Mesodermal cell (in vitro differentiated cells): ENCODE results near the gene MRPS18A. TPM values are rescaled to one million over a fixed set of nuclear protein-coding genes. Genes with fewer than 3 reads are reported as not detected.

Experiments
- H3K27ac ChIP-seq: 2 replicates; pipeline ENCODE4 v1.7.0; 2013; ENCODE audit warnings: mild to moderate bottlenecking, low read depth, low read length, moderate library complexity; ENCODE audit not compliant: severe bottlenecking
- H3K36me3 ChIP-seq: 2 replicates; pipeline ENCODE4 v1.7.1; 2013; ENCODE audit warnings: mild to moderate bottlenecking, low read length, moderate library complexity; ENCODE audit not compliant: control insufficient read depth, insufficient read depth
- H3K4me1 ChIP-seq: one replicate; pipeline ENCODE4 v1.7.1; 2013; ENCODE audit warnings: mild to moderate bottlenecking, low read length; ENCODE audit not compliant: insufficient read depth, control insufficient read depth, poor library complexity, severe bottlenecking
- H3K4me3 ChIP-seq: 2 replicates; pipeline ENCODE4 v1.7.0; 2013; ENCODE audit warnings: low read length, control low read depth, mild to moderate bottlenecking; ENCODE audit not compliant: insufficient read depth, poor library complexity, severe bottlenecking; ENCODE audit errors: extremely low read depth
- H3K9me3 ChIP-seq: 2 replicates; pipeline ENCODE4 v1.7.1; 2013; ENCODE audit warnings: mild to moderate bottlenecking, low read length, moderate library complexity; ENCODE audit not compliant: control insufficient read depth
- WGBS, 2 experiments: methylation state at CpG; one replicate each; pipeline ENCODE4 v1.1.5; 2013; ENCODE audit warnings: missing lambda C conversion rate in 2 of 2; ENCODE audit not compliant: insufficient coverage in 2 of 2; 5-methylcytosine and 5-hydroxymethylcytosine counted together
- polyA plus RNA-seq, 2 experiments: library from polyadenylated mRNA; stranded (reverse); fragments of 50-300 nt; gene quantifications; one replicate each; pipeline ENCODE4 v1.2.3, GENCODE V29; 2013

Gene MRPS18A
- 55.4 TPM for polyA plus RNA-seq (2013, experiment 1 of 2)
- polyA plus RNA-seq (2013, experiment 2 of 2), result 48.1 TPM

GRCh38 chr6:43687437-43688347 is at the start of gene MRPS18A:
MRPS18A (minus strand) TSS chr6:43687791; CDS start chr6:43687779, 12 bp downstream.
- WGBS, 2 experiments, result 1 to 4% methylated on average over 25 to 26 of the region's 43 CpGs
- H3K27ac ChIP-seq, result peak within 1 kb of the TSS; percentile 76

GRCh38 chr6:43736844-43737243 is 49.3 kb upstream of the MRPS18A start:
- WGBS, 2 experiments, result no CpG with 5 or more reads among the region's 2 CpGs

More at GRCh38 chr6:43687437-43688347, at the start of gene MRPS18A:
- Histone ChIP-seq H3K4me1 (peaks cover 18% of the 10 kb centered on the region), H3K9me3 (no peaks in the 10 kb centered on the region), H3K36me3 (peaks cover 11% of the 10 kb centered on the region), H3K4me3 (peak within 1 kb of the TSS; percentile 97)

GRCh38 chr6:43736211-43736786 is 48.7 kb upstream of the MRPS18A start:
- H3K27ac ChIP-seq, result no peak overlapping the region
- 85 to 88% methylated on average over 1 to 2 of the region's 2 CpGs for WGBS, 2 experiments

More at GRCh38 chr6:43736844-43737243, 49.3 kb upstream of the MRPS18A start:
- Histone ChIP-seq H3K4me3 (no peak overlapping the region), H3K9me3 (no peaks in the 10 kb centered on the region), H3K4me1 (no peaks in the 10 kb centered on the region), H3K36me3 (no peaks in the 10 kb centered on the region), H3K27ac (no peak overlapping the region)

GRCh38 chr6:43735642-43736199 is 48.1 kb upstream of the MRPS18A start:
- H3K4me1 ChIP-seq, result no peaks in the 10 kb centered on the region
- 100% methylated on average over 1 of the region's 2 CpGs; no CpG with 5 or more reads in 1 of the 2 experiments for WGBS, 2 experiments
- no peak overlapping the region for H3K27ac ChIP-seq
- H3K4me3 ChIP-seq, result no peak overlapping the region
- peaks cover 4% of the 10 kb centered on the region for H3K9me3 ChIP-seq
- no peaks in the 10 kb centered on the region for H3K36me3 ChIP-seq

More at GRCh38 chr6:43736211-43736786, 48.7 kb upstream of the MRPS18A start:
- Histone ChIP-seq H3K4me1 (no peaks in the 10 kb centered on the region), H3K9me3 (peaks cover under 1% of the 10 kb centered on the region), H3K36me3 (no peaks in the 10 kb centered on the region), H3K4me3 (no peak overlapping the region)

- Histone ChIP-seq H3K4me1 (no peaks in the 10 kb centered on the region), H3K9me3 (peaks cover 4% of the 10 kb centered on the region), H3K36me3 (no peaks in the 10 kb centered on the region), H3K4me3 (no peak overlapping the region), H3K27ac (no peak overlapping the region)
- 83 to 85% methylated on average over 2 to 3 of the region's 3 CpGs for WGBS, 2 experiments
Observed at GRCh38 chr6:43734294-43734665, 46.7 kb upstream of the MRPS18A start.

- no peaks in the 10 kb centered on the region for H3K36me3 ChIP-seq
- 69 to 74% methylated on average over 4 to 6 of the region's 10 CpGs for WGBS, 2 experiments
Observed at GRCh38 chr6:43733471-43734293, 46.1 kb upstream of the MRPS18A start.

GRCh38 chr6:43730634-43731033 is 43.0 kb upstream of the MRPS18A start:
- Histone ChIP-seq H3K36me3 (no peaks in the 10 kb centered on the region), H3K4me3 (no peak overlapping the region), H3K27ac (no peak overlapping the region), H3K4me1 (no peaks in the 10 kb centered on the region), H3K9me3 (peaks cover 4% of the 10 kb centered on the region)

More at GRCh38 chr6:43733471-43734293, 46.1 kb upstream of the MRPS18A start:
- Histone ChIP-seq H3K4me1 (no peaks in the 10 kb centered on the region), H3K4me3 (no peak overlapping the region), H3K27ac (no peak overlapping the region), H3K9me3 (peaks cover 4% of the 10 kb centered on the region)

GRCh38 chr6:43729537-43729936 is 41.9 kb upstream of the MRPS18A start:
- H3K4me1 ChIP-seq, result no peaks in the 10 kb centered on the region
- H3K4me3 ChIP-seq, result no peak overlapping the region
- WGBS, 2 experiments, result 56% methylated on average over 1 of the region's 6 CpGs; no CpG with 5 or more reads in 1 of the 2 experiments
- H3K36me3 ChIP-seq, result no peaks in the 10 kb centered on the region
- no peak overlapping the region for H3K27ac ChIP-seq
- H3K9me3 ChIP-seq, result peaks cover 4% of the 10 kb centered on the region

GRCh38 chr6:43728586-43728985 is 41.0 kb upstream of the MRPS18A start:
- no peaks in the 10 kb centered on the region for H3K4me1 ChIP-seq
- WGBS, 2 experiments, result 75% methylated on average over 1 of the region's 2 CpGs; no CpG with 5 or more reads in 1 of the 2 experiments
- H3K4me3 ChIP-seq, result no peak overlapping the region
- H3K9me3 ChIP-seq, result peaks cover 4% of the 10 kb centered on the region
- no peak overlapping the region for H3K27ac ChIP-seq
- H3K36me3 ChIP-seq, result no peaks in the 10 kb centered on the region

- 77 to 80% methylated on average over 3 of the region's 3 CpGs for WGBS, 2 experiments
- Histone ChIP-seq H3K9me3 (peaks cover 4% of the 10 kb centered on the region), H3K4me3 (no peak overlapping the region), H3K27ac (no peak overlapping the region), H3K36me3 (no peaks in the 10 kb centered on the region), H3K4me1 (no peaks in the 10 kb centered on the region)
Observed at GRCh38 chr6:43727634-43728033, 40.0 kb upstream of the MRPS18A start.
